HEK293 (cell line): ENCODE results near the gene SIRT1.

Experiments
- CTCF ChIA-PET: fragments of 350-600 bp; formaldehyde crosslinking; extraction: SDS; loops from one replicate; lab custom pipeline; 2021; ENCODE audit warnings: antibody characterized with exemption; lab: Yijun Ruan, JAX
- POLR2A ChIA-PET: fragments of 300-600 bp; formaldehyde crosslinking; extraction: SDS; loops from one replicate; lab custom pipeline; 2020; ENCODE audit warnings: antibody characterized with exemption, inconsistent platforms; lab: Yijun Ruan, JAX
- H3K27ac ChIP-seq: fragments of 200-500 bp; sonication (Bioruptor generic); 2 replicates; pipeline ENCODE4 v1.5.1; 2014; ENCODE audit warnings: low read depth, low read length, control low read depth, inconsistent platforms; ENCODE audit errors: extremely low read depth
- H3K36me3 ChIP-seq, 2 experiments: fragments of 200-500 bp in 1 of 2; sonication (Bioruptor generic) in 1 of 2; 1 replicate in 1 of 2; 2 replicates in 1 of 2; pipeline ENCODE4 v1.5.1; 2014 to 2017; ENCODE audit warnings: inconsistent platforms in 2 of 2, low read length in 2 of 2; ENCODE audit not compliant: control insufficient read depth in 2 of 2, insufficient read depth in 1 of 2
- H3K4me1 ChIP-seq: fragments of 200-500 bp; sonication (Bioruptor generic); 2 replicates; pipeline ENCODE4 v1.5.1; 2014; ENCODE audit warnings: mild to moderate bottlenecking, low read length, inconsistent platforms; ENCODE audit not compliant: control insufficient read depth, insufficient read depth
- H3K4me3 ChIP-seq: 2 replicates; pipeline ENCODE4 v1.5.1; 2011; ENCODE audit warnings: low read depth, mild to moderate bottlenecking, control low read depth, low read length, moderate library complexity
- H3K9me3 ChIP-seq: fragments of 200-500 bp; sonication (Bioruptor generic); 2 replicates; pipeline ENCODE4 v1.5.1; 2014; ENCODE audit warnings: low read depth, low read length, inconsistent platforms; ENCODE audit not compliant: control insufficient read depth, insufficient read depth
- AEBP2 ChIP-seq: fragments of 450-650 bp; formaldehyde crosslinking; IDR thresholded peaks from 2 replicates; pipeline ENCODE4 v1.5.1; 2016; ENCODE audit warnings: missing biosample characterization, missing genetic modification characterization, borderline replicate concordance
- HIC1 ChIP-seq: fragments of 450-650 bp; formaldehyde crosslinking; IDR thresholded peaks from 2 replicates; pipeline ENCODE4 v1.5.1; 2016; ENCODE audit warnings: missing biosample characterization, missing genetic modification characterization
- PRDM10 ChIP-seq: fragments of 450-650 bp; formaldehyde crosslinking; IDR thresholded peaks from 2 replicates; pipeline ENCODE4 v1.5.1; 2016; ENCODE audit warnings: missing biosample characterization, missing genetic modification characterization
- SCRT1 ChIP-seq: fragments of 450-650 bp; formaldehyde crosslinking; IDR thresholded peaks from 2 replicates; pipeline ENCODE4 v1.5.1; 2016; ENCODE audit warnings: missing biosample characterization, missing genetic modification characterization, borderline replicate concordance
- SETDB1 ChIP-seq: IDR thresholded peaks from one replicate; pipeline ENCODE4 v1.6.1; 2017; ENCODE audit warnings: mild to moderate bottlenecking, low read length, moderate library complexity, mixed read lengths; ENCODE audit not compliant: insufficient read length
- SP7 ChIP-seq: fragments of 450-650 bp; formaldehyde crosslinking; IDR thresholded peaks from 2 replicates; pipeline ENCODE4 v1.5.1; 2016; ENCODE audit warnings: missing biosample characterization, missing genetic modification characterization
- ZFHX2 ChIP-seq: fragments of 450-650 bp; formaldehyde crosslinking; conservative IDR thresholded peaks from 2 replicates; pipeline ENCODE4 v1.5.1; 2016; ENCODE audit warnings: missing biosample characterization, missing genetic modification characterization
- ZNF132 ChIP-seq: fragments of 450-650 bp; formaldehyde crosslinking; IDR thresholded peaks from 2 replicates; pipeline ENCODE4 v1.5.1; 2017; ENCODE audit warnings: missing biosample characterization, missing genetic modification characterization, borderline replicate concordance
- ZNF2 ChIP-seq: fragments of 450-650 bp; formaldehyde crosslinking; IDR thresholded peaks from 2 replicates; pipeline ENCODE4 v1.5.1; 2016; ENCODE audit warnings: missing biosample characterization, missing genetic modification characterization
- ZNF596 ChIP-seq: fragments of 450-650 bp; IDR thresholded peaks from 2 replicates; pipeline ENCODE4 v1.5.0; 2018; ENCODE audit warnings: missing biosample characterization, mild to moderate bottlenecking, missing genetic modification characterization, moderate library complexity
- ZNF621 ChIP-seq: fragments of 450-650 bp; formaldehyde crosslinking; IDR thresholded peaks from 2 replicates; pipeline ENCODE4 v1.5.1; 2017; ENCODE audit warnings: missing biosample characterization, missing genetic modification characterization
- ZSCAN23 ChIP-seq: fragments of 450-650 bp; formaldehyde crosslinking; IDR thresholded peaks from 2 replicates; pipeline ENCODE4 v1.5.1; 2016; ENCODE audit warnings: missing biosample characterization, missing genetic modification characterization
- ZSCAN5A ChIP-seq: fragments of 450-650 bp; formaldehyde crosslinking; IDR thresholded peaks from 2 replicates; pipeline ENCODE4 v1.5.1; 2016; ENCODE audit warnings: missing biosample characterization, missing genetic modification characterization

The SIRT1 gene

GRCh38 chr10:67861750-67862432, 22.6 kb upstream of the SIRT1 start:
- H3K4me1 ChIP-seq, result peaks cover 2% of the 10 kb centered on the region; the same call in 1 of the 2 replicates
- no peak overlapping the region for H3K27ac ChIP-seq
- no peak overlapping the region for H3K4me3 ChIP-seq
- no peaks in the 10 kb centered on the region for H3K36me3 ChIP-seq
- ChIA-PET CTCF (interaction anchor here (0.9 to 1.3 kb wide), 3 partner anchors 9 to 351 kb away, joined by 3 to 4 read pairs (median 3); no protein-coding TSS in a partner anchor), POLR2A (no interaction called here)
- peak; percentile 38; the same call in 1 of the 2 replicates for TF ChIP-seq ZFHX2 (tag by site-specific recombination)
- no peak for TF ChIP-seq SCRT1 (tag by site-specific recombination)
- TF ChIP-seq HIC1 (tag by site-specific recombination), result no peak
- no peak for TF ChIP-seq ZNF2 (tag by site-specific recombination)
- TF ChIP-seq ZNF621, result no peak
- no peak for TF ChIP-seq AEBP2
- no peak for TF ChIP-seq SP7
- no peak for TF ChIP-seq PRDM10 (tag by site-specific recombination)
- H3K9me3 ChIP-seq, result no peaks in the 10 kb centered on the region

- Histone ChIP-seq H3K4me3 (no peak overlapping the region), H3K4me1 (peaks cover 2% of the 10 kb centered on the region; the same call in 1 of the 2 replicates), H3K27ac (no peak overlapping the region), H3K9me3 (no peaks in the 10 kb centered on the region), H3K36me3 (no peaks in the 10 kb centered on the region)
- TF ChIP-seq ZNF132 (tag by site-specific recombination) (no peak), ZSCAN23 (tag by site-specific recombination) (no peak), ZSCAN5A (tag by site-specific recombination) (no peak), ZNF596 (tag by site-specific recombination) (no peak), SETDB1 (no peak)
- POLR2A ChIA-PET, result no interaction called here
- CTCF ChIA-PET, result interaction anchor here (1.0 kb wide), 1 partner anchor 350 kb away, joined by 3 read pairs; no protein-coding TSS in a partner anchor
Measured at GRCh38 chr10:67863094-67863493, 21.4 kb upstream of the SIRT1 start.
